DLD1 (cell line): ENCODE results near the gene ZNF837.

Experiments used
- in situ Hi-C: cut with HindIII; loops from 2 replicates; pipeline ENCODE4 v1.10.0; 2017; ENCODE audit warnings: low sequenced_read_pairs

Gene ZNF837

DNA sequence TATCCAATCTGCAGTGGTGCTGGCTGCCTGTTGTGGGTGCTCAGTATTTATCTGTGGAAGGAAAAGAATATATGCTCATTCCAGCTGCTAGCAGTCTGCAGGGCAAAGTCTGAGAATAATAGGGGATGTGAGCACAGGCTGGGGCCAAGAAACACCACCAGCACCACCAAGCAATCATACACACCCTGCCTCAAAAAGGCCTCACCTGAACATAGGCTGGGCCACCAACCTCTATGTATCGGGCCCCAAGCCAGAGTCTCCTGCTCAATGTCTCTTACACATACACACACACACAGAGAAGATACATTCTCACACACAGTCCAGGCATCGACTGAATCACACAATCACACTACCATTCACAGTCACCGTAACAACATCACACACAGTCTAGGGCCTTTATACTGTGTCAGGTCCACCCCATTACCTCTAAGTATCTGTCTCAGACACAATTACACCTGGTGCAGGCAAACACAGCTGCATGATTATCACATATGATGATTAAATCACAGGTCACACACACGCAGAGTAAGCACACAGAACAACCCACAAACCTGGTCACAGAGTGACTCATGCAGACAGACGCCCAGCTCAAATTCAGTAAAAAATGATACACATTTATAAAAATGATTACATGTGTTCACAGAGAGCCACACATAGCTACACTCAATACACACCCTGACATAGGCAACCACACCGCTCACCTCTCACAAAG lies 55.4 kb downstream of the ZNF837 start:
- in situ Hi-C loops: no loop called here

DNA sequence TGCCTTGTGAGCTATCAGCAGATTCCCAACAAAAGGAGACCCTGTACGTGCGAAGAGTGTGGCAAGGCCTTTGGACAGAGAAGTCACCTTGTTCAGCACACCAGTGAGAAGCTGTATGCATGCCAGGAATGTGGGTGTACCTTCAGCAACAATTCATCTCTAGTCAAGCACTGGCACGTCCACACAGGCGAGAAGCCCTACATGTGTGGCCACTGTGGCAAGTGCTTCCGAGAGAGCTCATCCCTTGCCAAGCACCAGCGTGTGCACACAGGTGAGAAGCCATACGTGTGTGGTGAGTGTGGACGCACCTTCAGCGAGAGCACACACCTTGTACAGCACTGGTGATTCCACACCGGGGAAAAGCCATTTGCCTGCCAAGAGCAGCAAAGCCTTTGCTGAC lies 61.6 kb downstream of the ZNF837 start:
- in situ Hi-C loops: loop anchor here (10.0 kb wide), 1 partner anchor 84 kb away; no protein-coding TSS in a partner anchor

DNA sequence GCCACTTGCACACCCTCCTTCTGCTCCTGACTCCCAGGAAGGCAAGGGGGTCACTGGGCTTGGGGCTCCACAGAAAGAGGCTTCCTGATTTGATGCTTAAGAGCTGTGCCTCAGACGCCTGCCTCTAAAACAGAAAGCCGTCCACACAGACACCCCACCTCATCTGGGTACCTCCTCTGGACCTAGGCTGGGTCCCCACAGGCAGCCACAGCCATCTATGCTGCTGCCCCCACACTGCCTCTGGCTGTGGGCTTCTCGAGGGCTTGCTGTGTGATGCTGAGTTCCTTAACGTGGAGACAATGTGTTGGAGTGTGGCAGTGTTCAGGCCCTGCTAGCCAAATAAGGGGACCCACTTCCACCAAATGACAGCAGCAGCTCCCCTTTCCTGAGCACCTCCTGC lies 62.5 kb downstream of the ZNF837 start:
- in situ Hi-C loops: loop anchor here (10.0 kb wide), 1 partner anchor 83 kb away; no protein-coding TSS in a partner anchor
